A673 (cell line): ENCODE measurements around the gene PDE4B.

Source experiments
- CTCF ChIP-seq: fragments of 300-800, 200-600 bp; sonication (generic); conservative IDR thresholded peaks from 2 replicates; pipeline ENCODE4 v1.5.1; 2017; ENCODE audit warnings: low read depth, mild to moderate bottlenecking, antibody characterized with exemption, low read length, moderate library complexity, mixed read lengths
- EZH2 ChIP-seq: fragments of 200-600 bp; sonication (generic); IDR thresholded peaks from 2 replicates; pipeline ENCODE4 v1.6.1; 2017; ENCODE audit warnings: borderline replicate concordance, low read depth, mild to moderate bottlenecking, mixed read lengths, antibody characterized with exemption, low read length; ENCODE audit not compliant: poor library complexity, severe bottlenecking

- TF ChIP-seq CTCF: no peak
- TF ChIP-seq EZH2: no peak
Observed at GRCh38 chr1:66073388-66073787, 280.7 kb downstream of the PDE4B start.
